SW480 (cell line): ENCODE data around the gene PPP2R3B.
A peak's percentile ranks its signal among the peaks of the same experiment; 100 is the strongest.
"Not testable (repeated sequence)": the region's sequence is repeated elsewhere in the genome, so short reads cannot be mapped to it uniquely, and the experiment has no call there.

Experiments used
- DNase-seq: peaks from one replicate; pipeline ENCODE4 v3.0.0-alpha.2; 2016; ENCODE audit warnings: low spot score

The PPP2R3B gene

GRCh38 chrX:405149-405548, 18.4 kb upstream of the PPP2R3B start:
- no peak for DNase-seq

GRCh38 chrX:404656-405055, 17.9 kb upstream of the PPP2R3B start:
- no peak for DNase-seq

GRCh38 chrX:402857-403256, 16.1 kb upstream of the PPP2R3B start:
- DNase-seq, result no peak

- no peak for DNase-seq
Measured at GRCh38 chrX:400258-400657, 13.6 kb upstream of the PPP2R3B start.

GRCh38 chrX:397575-397974, 10.9 kb upstream of the PPP2R3B start:
- DNase-seq, result no peak

- no peak for DNase-seq
Measured at GRCh38 chrX:394830-395229, 8.1 kb upstream of the PPP2R3B start.

- no peak for DNase-seq
Measured at GRCh38 chrX:392575-392846, 5.8 kb upstream of the PPP2R3B start.

GRCh38 chrX:391717-392574, 5.2 kb upstream of the PPP2R3B start:
- DNase-seq, result no peak

GRCh38 chrX:390459-390858, 3.8 kb upstream of the PPP2R3B start:
- no peak for DNase-seq

- no peak for DNase-seq
Measured at GRCh38 chrX:389021-389441, 2.3 kb upstream of the PPP2R3B start.

- no peak for DNase-seq
Measured at GRCh38 chrX:387729-388128, 1.0 kb upstream of the PPP2R3B start.

GRCh38 chrX:386239-386767, 404 bp downstream of the PPP2R3B start:
- DNase-seq, result no peak

- not testable (repeated sequence) for DNase-seq
Measured at GRCh38 chrX:385736-386135, 971 bp downstream of the PPP2R3B start.

- no peak for DNase-seq
Measured at GRCh38 chrX:384861-385260, 1.8 kb downstream of the PPP2R3B start.

- DNase-seq, result no peak
Measured at GRCh38 chrX:378443-378842, 8.3 kb downstream of the PPP2R3B start.

- DNase-seq, result not testable (repeated sequence)
Measured at GRCh38 chrX:376206-376605, 10.5 kb downstream of the PPP2R3B start.

GRCh38 chrX:375181-376036, 11.3 kb downstream of the PPP2R3B start:
- no peak for DNase-seq

- no peak for DNase-seq
Measured at GRCh38 chrX:374596-374995, 12.1 kb downstream of the PPP2R3B start.

- DNase-seq, result peak; percentile 55
Measured at GRCh38 chrX:373641-374471, 12.9 kb downstream of the PPP2R3B start.

GRCh38 chrX:372856-373640, 13.7 kb downstream of the PPP2R3B start:
- no peak for DNase-seq

- no peak for DNase-seq
Measured at GRCh38 chrX:371907-372306, 14.8 kb downstream of the PPP2R3B start.
